ENCODE measurements around the gene HIRA.

HIRA gene

GRCh38 chr22:19304547-19304946 lies 127.0 kb downstream of the HIRA start:
- DNase-seq = no peak

GRCh38 chr22:19303785-19304184 lies 127.7 kb downstream of the HIRA start:
- DNase-seq = no peak

GRCh38 chr22:19295733-19296132 lies 135.8 kb downstream of the HIRA start:
- DNase-seq = no peak

DNA sequence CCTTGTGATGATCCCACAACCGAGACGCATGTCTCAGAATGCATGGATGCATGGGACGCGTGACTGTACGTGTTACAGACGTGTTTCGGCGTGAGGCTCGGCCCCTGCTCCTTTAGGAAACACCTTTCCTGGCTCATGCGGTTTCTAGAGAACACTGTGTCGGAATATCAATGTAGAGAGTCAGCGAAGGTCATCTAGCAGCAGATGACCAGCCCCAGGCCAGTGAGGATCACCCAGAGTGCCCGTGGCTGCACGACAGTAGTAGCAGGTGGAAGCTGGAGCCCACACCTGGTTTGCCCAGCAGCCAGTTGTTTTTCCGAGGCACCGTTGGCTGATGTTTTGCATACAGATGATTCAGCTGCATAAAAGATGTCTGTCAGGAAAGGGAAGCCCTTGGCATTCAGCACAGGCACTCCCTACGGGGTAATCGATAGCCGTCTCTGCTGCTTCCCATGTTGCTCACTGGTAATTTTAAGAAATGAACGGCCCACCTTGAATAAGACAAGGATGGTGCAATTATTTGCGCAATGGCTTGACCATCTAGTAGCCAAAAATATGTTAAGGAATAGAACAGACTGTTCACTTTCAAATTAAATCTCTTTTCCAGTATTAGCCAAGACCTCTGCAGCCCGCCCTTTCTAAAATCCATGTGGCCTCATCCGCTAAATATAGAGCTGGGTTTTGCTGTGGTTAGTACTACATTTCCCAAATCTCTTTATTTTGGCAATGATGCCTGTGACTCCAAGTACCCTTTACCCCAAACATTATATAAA lies 138.9 kb downstream of the HIRA start:
- no peak for DNase-seq

GRCh38 chr22:19291580-19292457 lies 139.7 kb downstream of the HIRA start, which contains the start of gene CLTCL1:
Gene CLTCL1 (minus strand): TSS chr22:19291719. CDS start chr22:19291641, 78 bp downstream.
- DNase-seq = peak; percentile 34 to 68 (median 46)

- peak in 2 of 4 experiments; percentile 12 to 26 for DNase-seq
Observed at GRCh38 chr22:19291218-19291579, 140.3 kb downstream of the HIRA start.

DNA sequence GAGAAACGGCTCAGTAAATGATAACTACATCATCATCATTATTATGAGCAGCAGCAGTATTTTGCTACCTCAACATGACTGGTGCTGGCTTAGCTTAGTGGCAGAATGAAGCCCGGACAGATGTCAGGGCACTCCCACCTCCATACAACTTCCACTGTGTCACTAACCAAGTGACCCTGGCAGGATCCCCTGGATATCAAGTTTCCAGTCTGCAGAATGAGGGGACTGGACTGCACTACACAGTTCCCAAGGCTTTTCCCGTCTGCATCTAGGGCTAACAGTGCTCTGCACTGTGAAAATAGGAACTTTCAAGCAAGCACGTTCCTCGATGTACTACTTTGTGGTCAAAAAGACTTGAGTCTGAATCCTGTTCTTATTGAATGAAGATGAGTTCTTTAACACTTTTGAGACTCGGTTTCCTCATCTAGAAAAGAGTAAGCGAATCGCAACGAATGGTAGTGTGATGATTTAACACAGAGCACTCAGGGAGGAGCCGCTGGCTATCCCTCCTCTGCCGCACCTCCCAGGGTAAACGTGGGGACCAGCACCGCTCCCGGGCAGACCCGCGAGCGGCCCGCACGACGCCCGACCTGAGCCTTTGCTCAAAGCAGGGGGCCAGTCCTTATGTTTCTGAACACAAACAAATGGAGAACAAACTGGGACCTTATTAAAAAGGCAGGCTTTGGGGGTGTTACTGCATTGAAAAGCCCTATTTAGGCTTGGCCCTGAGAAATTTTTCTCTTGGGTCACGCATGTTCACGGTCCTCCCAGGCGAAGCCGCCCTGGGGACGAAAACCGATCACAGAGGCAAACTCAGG lies 140.9 kb downstream of the HIRA start:
- no peak for DNase-seq

GRCh38 chr22:19289475-19290161 lies 141.9 kb downstream of the HIRA start:
- DNase-seq = no peak

DNA sequence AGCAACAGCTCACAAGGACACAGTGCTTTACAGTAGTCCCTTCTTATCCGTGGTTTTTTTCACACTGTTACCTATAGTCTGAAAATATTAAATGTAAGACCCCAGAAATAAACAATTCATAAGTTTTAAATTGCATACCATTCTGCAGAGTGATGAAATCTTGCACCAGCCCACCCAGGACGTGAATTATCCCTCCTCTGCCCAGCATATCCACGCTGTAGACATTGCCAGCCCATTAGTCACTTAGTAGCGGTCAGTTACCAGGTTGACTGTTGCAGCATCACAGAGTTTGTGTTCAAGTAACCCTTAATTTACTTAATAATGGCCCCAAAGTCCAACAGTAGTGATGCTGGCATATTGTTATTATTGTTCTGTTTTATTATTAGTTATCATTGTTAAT lies 143.6 kb downstream of the HIRA start:
- no peak for DNase-seq

DNA sequence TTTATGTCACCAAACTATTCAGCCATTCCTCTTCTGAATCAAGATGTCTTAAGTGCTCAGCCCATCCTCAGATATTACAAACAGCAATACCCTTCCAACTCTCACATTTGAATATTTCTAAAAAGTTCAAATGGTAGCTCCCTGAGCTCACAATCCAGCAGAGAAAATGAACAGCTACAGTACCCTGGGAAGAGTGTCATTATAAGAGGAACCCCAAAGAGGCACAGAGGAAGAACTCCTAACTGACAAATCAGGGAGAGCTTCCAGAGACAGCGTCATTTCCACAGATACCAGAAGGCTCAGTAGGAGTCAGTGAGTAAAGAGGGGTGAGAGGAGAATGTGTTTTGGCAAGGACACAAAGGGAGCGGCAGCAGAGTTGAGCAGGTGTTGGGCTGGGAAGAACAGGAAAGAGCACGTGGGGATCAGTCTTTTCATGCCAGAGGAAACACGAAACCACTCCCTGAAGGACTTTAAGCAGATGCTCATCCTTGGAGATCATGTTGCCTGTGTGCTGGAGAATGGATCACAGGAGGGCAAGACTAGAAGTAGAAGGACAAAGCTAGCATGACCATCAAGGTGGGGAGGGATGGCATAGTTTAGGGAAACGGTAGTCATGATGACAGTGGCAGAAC lies 144.3 kb downstream of the HIRA start:
- no peak for DNase-seq

DNA sequence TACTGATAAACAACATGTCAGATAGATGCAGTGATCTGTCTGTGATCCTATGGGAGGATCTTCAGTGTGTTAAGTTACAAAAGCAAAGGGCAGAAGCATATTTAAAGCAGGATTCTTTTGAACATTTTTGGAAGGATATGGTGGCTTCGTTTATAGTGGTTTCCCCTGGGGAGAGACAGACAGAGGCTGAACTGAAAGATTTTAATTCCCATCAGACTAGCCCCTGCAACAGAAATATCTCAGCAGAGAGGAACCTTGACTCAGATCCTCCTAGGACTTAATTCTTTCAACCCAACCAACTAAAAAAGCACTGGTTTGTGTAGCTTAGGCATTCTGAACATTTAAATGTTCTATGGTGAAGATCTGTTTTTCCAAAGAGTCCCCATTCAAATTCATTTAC lies 145.7 kb downstream of the HIRA start:
- DNase-seq = no peak

All from activated naive CD4-positive, alpha-beta T cell (primary cell).